Bronchial epithelial cell (primary cell): ENCODE measurements around the gene CD69. TPM values are rescaled to one million over a fixed set of nuclear protein-coding genes. Genes with fewer than 3 reads are reported as not detected.

Experiments
- DNase-seq: peaks from one replicate; pipeline ENCODE4 v3.0.0-alpha.2; 2010; ENCODE audit warnings: low read depth
- FAIRE-seq: peaks from 2 replicates; lab custom pipeline; 2011; peaks lifted over from hg19 to GRCh38; lab: Jason Lieb, UNC
- H3K27me3 ChIP-seq: 2 replicates; pipeline ENCODE4 v1.5.1; 2011; ENCODE audit warnings: low read length; ENCODE audit not compliant: control insufficient read depth, insufficient read depth
- H3K36me3 ChIP-seq: 2 replicates; pipeline ENCODE4 v1.5.1; 2011; ENCODE audit warnings: low read length; ENCODE audit not compliant: control insufficient read depth, insufficient read depth
- H3K4me3 ChIP-seq: 2 replicates; pipeline ENCODE4 v1.5.1; 2011; ENCODE audit warnings: mild to moderate bottlenecking, low read depth, low read length, control low read depth
- total RNA-seq: library from RNA; depleted of rRNA; stranded (reverse); fragments of >200 nt; gene quantifications from 2 replicates; pipeline ENCODE4 v1.2.1, GENCODE V29; 2014
- TF ChIP-seq, protein P1 (sequence below): IDR thresholded peaks from 2 replicates; pipeline ENCODE4 v1.5.1; 2011; ENCODE audit warnings: mild to moderate bottlenecking, moderate library complexity, low read length, control low read depth, inconsistent platforms; ENCODE audit not compliant: insufficient read depth, severe bottlenecking

The CD69 gene
- total RNA-seq, 1 donor from 2014 or later = not detected

DNA sequence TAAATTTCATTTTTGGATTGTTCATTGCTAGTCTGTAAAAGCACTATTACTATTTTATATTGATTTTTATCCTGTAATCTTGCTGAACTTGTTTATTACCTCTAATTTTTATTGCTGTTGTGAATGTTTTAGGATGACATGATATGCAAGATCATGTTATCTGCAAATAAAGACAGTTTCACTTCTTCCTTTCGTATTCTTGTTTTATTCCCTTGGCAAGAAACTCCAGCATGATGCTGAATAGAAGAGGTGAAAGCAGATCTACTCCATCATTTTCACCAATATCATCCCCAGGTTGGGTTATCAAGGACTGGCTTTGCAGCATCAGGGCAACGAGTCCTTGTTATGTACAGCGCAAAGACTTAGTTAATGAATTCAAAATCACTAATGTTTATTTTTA is 25.1 kb downstream of the CD69 start:
- Histone ChIP-seq H3K36me3 (no peaks in the 10 kb centered on the region), H3K4me3 (no peak overlapping the region), H3K27me3 (no peaks in the 10 kb centered on the region)
- DNase-seq (no peak), FAIRE-seq (no peak)
- TF ChIP-seq, protein P1, sequence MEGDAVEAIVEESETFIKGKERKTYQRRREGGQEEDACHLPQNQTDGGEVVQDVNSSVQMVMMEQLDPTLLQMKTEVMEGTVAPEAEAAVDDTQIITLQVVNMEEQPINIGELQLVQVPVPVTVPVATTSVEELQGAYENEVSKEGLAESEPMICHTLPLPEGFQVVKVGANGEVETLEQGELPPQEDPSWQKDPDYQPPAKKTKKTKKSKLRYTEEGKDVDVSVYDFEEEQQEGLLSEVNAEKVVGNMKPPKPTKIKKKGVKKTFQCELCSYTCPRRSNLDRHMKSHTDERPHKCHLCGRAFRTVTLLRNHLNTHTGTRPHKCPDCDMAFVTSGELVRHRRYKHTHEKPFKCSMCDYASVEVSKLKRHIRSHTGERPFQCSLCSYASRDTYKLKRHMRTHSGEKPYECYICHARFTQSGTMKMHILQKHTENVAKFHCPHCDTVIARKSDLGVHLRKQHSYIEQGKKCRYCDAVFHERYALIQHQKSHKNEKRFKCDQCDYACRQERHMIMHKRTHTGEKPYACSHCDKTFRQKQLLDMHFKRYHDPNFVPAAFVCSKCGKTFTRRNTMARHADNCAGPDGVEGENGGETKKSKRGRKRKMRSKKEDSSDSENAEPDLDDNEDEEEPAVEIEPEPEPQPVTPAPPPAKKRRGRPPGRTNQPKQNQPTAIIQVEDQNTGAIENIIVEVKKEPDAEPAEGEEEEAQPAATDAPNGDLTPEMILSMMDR = no peak

DNA sequence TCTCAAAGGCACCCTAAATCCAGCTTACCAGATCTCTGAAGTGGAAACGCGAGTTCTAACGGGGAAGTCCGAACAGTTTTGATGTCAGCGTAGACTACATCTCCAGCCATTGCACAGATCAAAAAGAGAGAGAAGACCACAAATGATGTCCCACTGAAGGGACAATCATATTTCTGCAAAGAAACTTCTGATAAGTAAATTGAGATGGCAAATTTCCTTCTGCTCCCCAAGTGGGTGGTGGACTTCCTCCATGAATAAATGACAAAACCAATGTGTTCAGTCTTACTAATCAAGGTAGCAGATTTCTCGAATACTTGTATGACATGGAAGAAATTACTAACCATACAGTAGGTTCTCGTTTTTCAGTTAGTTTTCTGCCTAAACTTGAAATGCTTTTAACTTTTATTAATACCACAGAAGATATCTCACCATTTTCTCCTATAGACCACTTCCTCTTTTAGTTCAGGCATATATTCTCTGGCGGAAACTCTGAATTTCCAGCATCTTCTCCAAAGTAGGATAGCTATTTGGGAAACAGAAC is 27.7 kb downstream of the CD69 start, which contains the start of gene CLECL1:
Gene CLECL1, minus strand, starts transcription at position 177 of the 541 bp plus-strand sequence.
- TF ChIP-seq, protein P1 = no peak
- Histone ChIP-seq H3K36me3 (no peaks in the 10 kb centered on the region), H3K4me3 (no peak within 1 kb of the TSS), H3K27me3 (no peaks in the 10 kb centered on the region)
- FAIRE-seq (no peak), DNase-seq (no peak)

DNA sequence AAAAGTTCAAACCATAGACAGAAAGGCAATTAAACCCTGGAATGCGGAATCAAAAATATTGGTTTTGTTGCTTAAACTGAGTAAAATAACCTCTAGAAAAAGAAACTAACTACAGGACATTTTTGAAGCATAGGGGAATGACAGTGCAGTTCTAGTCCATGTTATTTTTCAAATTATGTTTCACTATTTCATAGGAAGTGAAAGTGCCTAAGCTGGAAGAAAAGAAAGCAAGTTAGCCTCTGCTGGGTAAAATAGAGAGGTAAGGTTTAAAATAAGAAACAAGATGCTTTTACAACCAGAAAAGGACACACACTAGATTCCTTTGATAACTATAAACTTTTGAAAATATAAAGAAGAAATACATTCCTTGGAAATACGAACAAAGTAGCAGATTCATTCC is 28.9 kb downstream of the CD69 start:
- TF ChIP-seq, protein P1 = no peak
- no peak for DNase-seq
- H3K36me3 ChIP-seq = no peaks in the 10 kb centered on the region
- FAIRE-seq = no peak
- no peaks in the 10 kb centered on the region for H3K27me3 ChIP-seq
- H3K4me3 ChIP-seq = no peak overlapping the region

DNA sequence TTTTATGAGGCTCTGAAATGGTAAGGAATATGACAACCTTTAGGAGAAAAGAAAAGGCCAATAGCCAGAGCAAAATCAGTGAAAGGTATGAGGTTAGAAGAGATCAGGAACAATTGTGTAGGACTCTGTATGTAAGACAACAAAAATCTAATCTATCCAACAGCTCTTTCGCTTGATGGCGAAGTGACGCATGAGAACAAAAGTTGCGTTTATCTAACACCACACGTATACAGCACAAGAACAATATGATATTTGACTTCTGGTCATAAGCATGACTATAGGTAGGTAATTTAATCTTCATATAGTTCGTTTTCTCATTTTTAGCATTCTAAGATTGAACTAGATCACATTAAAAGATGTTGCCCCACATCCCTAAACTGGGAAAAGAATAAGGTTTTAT is 29.3 kb downstream of the CD69 start:
- Histone ChIP-seq H3K4me3 (no peak overlapping the region), H3K27me3 (no peaks in the 10 kb centered on the region), H3K36me3 (no peaks in the 10 kb centered on the region)
- FAIRE-seq = no peak
- TF ChIP-seq, protein P1 = no peak
- no peak for DNase-seq

DNA sequence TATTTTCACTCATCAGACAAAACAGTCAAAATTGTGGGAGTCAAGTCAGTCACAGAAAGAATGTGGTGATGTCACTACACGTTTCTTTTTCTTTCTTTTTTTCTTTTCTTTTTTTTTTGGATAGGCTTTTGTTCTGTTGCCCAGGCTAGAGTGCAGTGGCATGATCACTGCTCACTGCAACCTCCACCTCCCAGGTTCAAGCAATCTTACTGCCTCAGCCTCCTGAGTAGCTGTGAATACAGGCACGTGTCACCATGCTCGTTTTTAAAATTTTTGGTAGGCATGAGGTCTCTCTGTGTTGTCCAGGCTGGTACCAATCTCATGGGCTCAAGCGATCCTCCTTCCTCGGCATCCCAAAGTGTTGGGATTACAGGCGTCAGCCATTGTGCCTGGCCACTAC is 30.1 kb downstream of the CD69 start:
- no peaks in the 10 kb centered on the region for H3K27me3 ChIP-seq
- no peak overlapping the region for H3K4me3 ChIP-seq
- TF ChIP-seq, protein P1 = no peak
- no peak for DNase-seq
- H3K36me3 ChIP-seq = no peaks in the 10 kb centered on the region
- no peak for FAIRE-seq

DNA sequence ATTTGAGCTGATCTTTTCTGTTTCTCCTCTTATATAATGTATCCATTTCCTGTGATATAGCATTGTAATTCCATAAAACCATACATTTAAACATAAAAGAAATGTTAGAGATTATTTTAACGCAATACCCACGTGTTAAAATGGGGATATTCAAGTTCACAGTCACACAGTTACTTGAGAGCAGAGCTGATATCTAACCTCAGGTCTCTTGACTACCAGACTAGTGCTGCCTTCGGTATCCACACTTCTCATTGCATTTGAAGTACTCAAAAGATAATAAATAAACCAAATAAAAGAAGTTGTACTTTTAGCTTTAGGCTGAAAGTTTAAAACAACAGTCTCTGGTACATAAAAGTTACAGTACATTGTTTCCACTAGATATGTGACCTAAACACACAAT is 30.7 kb downstream of the CD69 start:
- FAIRE-seq = no peak
- no peaks in the 10 kb centered on the region for H3K27me3 ChIP-seq
- TF ChIP-seq, protein P1 = no peak
- no peak for DNase-seq
- no peak overlapping the region for H3K4me3 ChIP-seq
- H3K36me3 ChIP-seq = no peaks in the 10 kb centered on the region
